ENCODE results near the gene KCNH2. TPM values are rescaled to one million over a fixed set of nuclear protein-coding genes. Genes with fewer than 3 reads are reported as not detected.
A peak's percentile ranks its signal among the peaks of the same experiment; 100 is the strongest.

The KCNH2 gene
- total and polyA plus RNA-seq, 2 donors (not counting 1 experiment from before 2014, with no cell fraction given): 0.86 to 2.7 TPM

DNA sequence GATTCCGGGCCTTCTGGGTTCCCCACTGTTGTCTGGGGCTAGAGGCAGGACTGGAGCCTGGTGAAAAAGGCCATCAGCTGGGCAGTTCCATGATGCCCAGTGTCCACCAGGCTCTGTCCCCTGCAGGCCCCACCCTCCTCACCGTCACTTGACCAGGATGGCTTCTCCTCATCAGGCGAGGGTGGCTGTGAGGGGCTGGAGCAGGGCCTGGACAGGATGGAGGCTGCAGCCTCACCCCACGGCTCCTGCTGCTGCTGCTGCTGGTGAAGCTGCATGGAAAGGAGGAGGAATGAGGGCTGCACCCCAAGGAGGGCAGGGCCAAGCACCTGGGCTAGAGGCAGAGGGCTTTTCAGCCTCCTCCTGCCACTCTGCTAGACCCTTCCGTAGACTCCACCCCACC lies 37.8 kb upstream of the KCNH2 start:
- no peak for TF ChIP-seq EZH2 (IDR thresholded peaks at IDR 0.05; ENCODE audit: borderline replicate concordance, insufficient read depth, low read depth, low read length, poor library complexity, severe bottlenecking)
- no peak for TF ChIP-seq CTCF (IDR thresholded peaks at IDR 0.05)
- H3K79me2 ChIP-seq (ENCODE audit: control insufficient read depth, insufficient read depth, low read length): no peaks in the 10 kb centered on the region
- Mint-ChIP-seq H3K4me1 (peaks cover 53% of the 10 kb centered on the region), H3K27me3 (peaks cover 23% of the 10 kb centered on the region), H3K27ac (peak overlapping the region; percentile 50), H3K9me3 (ENCODE audit: insufficient read depth) (no peaks in the 10 kb centered on the region), H3K4me3 (no peak overlapping the region)
- no peak overlapping the region for H3K4me2 ChIP-seq (replicated peaks; ENCODE audit: low read depth, low read length, poor library complexity, severe bottlenecking)
- DNase-seq: no peak
- no peak overlapping the region for H3K27ac ChIP-seq (ENCODE audit: low read length in 2 of 2)
- H3K27me3 ChIP-seq (replicated peaks in 1 of 4; ENCODE audit: control extremely low read depth in 1 of 4, control insufficient read depth in 3 of 4, insufficient read depth in 4 of 4, low read length in 3 of 4): peaks cover 0 to 36% (median 16%) of the 10 kb centered on the region in 4 experiments
- no peak overlapping the region for H2AFZ ChIP-seq (ENCODE audit: insufficient read depth, low read depth, low read length, poor library complexity, severe bottlenecking)
- H3K4me1 ChIP-seq (ENCODE audit: control insufficient read depth in 2 of 2, insufficient read depth in 2 of 2, low read length in 2 of 2): peaks cover 36 to 50% of the 10 kb centered on the region in 2 donors
- ChIA-PET CTCF (interaction anchor here (1.3 to 1.5 kb wide), 2 partner anchors 10 to 118 kb away, joined by 3 read pairs; no protein-coding TSS in a partner anchor), POLR2A (no interaction called here)
- no peaks in the 10 kb centered on the region for H4K20me1 ChIP-seq (ENCODE audit: control insufficient read depth, insufficient read depth, low read length, poor library complexity, severe bottlenecking)
- peaks cover 0 to 28% (median 0%) of the 10 kb centered on the region in 3 donors for H3K9me3 ChIP-seq (ENCODE audit: control extremely low read depth in 1 of 3, control insufficient read depth in 2 of 3, insufficient read depth in 1 of 3, low read length in 2 of 3)
- ATAC-seq (ENCODE audit: low read depth): no peak
- H3K9ac ChIP-seq (ENCODE audit: low read length): no peak overlapping the region
- intact Hi-C loops (cut with micrococcal nuclease): no loop called here
- WGBS (ENCODE audit: insufficient coverage): 92% methylated on average over 3 of the region's 5 CpGs
- H3K4me3 ChIP-seq (ENCODE audit: control extremely low read depth in 1 of 5, extremely low read depth in 1 of 5, insufficient read depth in 1 of 5, low read depth in 2 of 5, low read length in 4 of 5): no peak overlapping the region
- H3K36me3 ChIP-seq (replicated peaks in 1 of 2; ENCODE audit: control extremely low read depth in 1 of 2, control insufficient read depth in 1 of 2, extremely low read depth in 1 of 2, insufficient read depth in 2 of 2, low read length in 1 of 2): no peaks in the 10 kb centered on the region

DNA sequence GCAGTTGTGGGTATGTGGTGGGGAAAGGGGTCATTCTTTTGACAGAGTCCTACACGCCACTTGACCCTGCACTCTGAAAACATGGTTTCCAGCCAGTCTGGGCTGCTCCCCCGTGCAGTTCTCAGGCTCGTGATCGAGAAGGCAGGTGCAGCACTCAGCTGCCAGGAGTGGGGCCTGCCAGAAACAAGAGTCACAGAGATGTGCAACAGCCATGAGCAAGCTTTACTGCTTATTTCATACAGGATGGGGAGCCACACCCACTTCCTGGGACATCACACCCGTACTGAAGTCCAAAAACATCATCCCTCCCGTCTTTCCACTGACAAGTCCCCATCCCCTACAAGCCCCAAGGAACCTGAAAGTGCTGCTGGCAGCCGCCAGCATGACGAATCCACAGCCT lies 36.8 kb upstream of the KCNH2 start:
- Histone ChIP-seq H3K4me3 (ENCODE audit: control extremely low read depth in 1 of 5, extremely low read depth in 1 of 5, insufficient read depth in 1 of 5, low read depth in 2 of 5, low read length in 4 of 5) (no peak overlapping the region), H3K4me1 (ENCODE audit: control insufficient read depth in 2 of 2, insufficient read depth in 2 of 2, low read length in 2 of 2) (peaks cover 33 to 53% of the 10 kb centered on the region in 2 donors), H3K9ac (ENCODE audit: low read length) (no peak overlapping the region), H3K9me3 (ENCODE audit: control extremely low read depth in 1 of 3, control insufficient read depth in 2 of 3, insufficient read depth in 1 of 3, low read length in 2 of 3) (peaks cover 0 to 28% (median 0%) of the 10 kb centered on the region in 3 donors), H4K20me1 (ENCODE audit: control insufficient read depth, insufficient read depth, low read length, poor library complexity, severe bottlenecking) (no peaks in the 10 kb centered on the region), H3K79me2 (ENCODE audit: control insufficient read depth, insufficient read depth, low read length) (no peaks in the 10 kb centered on the region), H2AFZ (ENCODE audit: insufficient read depth, low read depth, low read length, poor library complexity, severe bottlenecking) (no peak overlapping the region), H3K27me3 (replicated peaks in 1 of 4; ENCODE audit: control extremely low read depth in 1 of 4, control insufficient read depth in 3 of 4, insufficient read depth in 4 of 4, low read length in 3 of 4) (peaks cover 0 to 26% (median 6%) of the 10 kb centered on the region in 4 experiments), H3K36me3 (replicated peaks in 1 of 2; ENCODE audit: control extremely low read depth in 1 of 2, control insufficient read depth in 1 of 2, extremely low read depth in 1 of 2, insufficient read depth in 2 of 2, low read length in 1 of 2) (no peaks in the 10 kb centered on the region), H3K27ac (ENCODE audit: low read length in 2 of 2) (no peak overlapping the region), H3K4me2 (replicated peaks; ENCODE audit: low read depth, low read length, poor library complexity, severe bottlenecking) (no peak overlapping the region)
- WGBS (ENCODE audit: insufficient coverage): 92% methylated on average over 8 of the region's 8 CpGs
- ChIA-PET CTCF (interaction anchor here (0.6 to 0.9 kb wide), 3 partner anchors 20 to 107 kb away, joined by 3 read pairs; no protein-coding TSS in a partner anchor), POLR2A (no interaction called here)
- TF ChIP-seq EZH2 (IDR thresholded peaks at IDR 0.05; ENCODE audit: borderline replicate concordance, insufficient read depth, low read depth, low read length, poor library complexity, severe bottlenecking): no peak
- intact Hi-C loops (cut with micrococcal nuclease): loop anchor here (1.0 to 5.0 kb wide), 3 partner anchors 13 to 72 kb away; partner anchors contain the start of genes ABCB8, AGAP3, CDK5 and SLC4A2
- DNase-seq (peak; percentile 26), ATAC-seq (ENCODE audit: low read depth) (no peak)
- H3K27me3 Mint-ChIP-seq: peaks cover 13% of the 10 kb centered on the region
- H3K4me3 Mint-ChIP-seq: peak overlapping the region; percentile 69
- peak overlapping the region; percentile 13 for H3K27ac Mint-ChIP-seq
- no peaks in the 10 kb centered on the region for H3K9me3 Mint-ChIP-seq (ENCODE audit: insufficient read depth)
- peaks cover 49% of the 10 kb centered on the region for H3K4me1 Mint-ChIP-seq
